ENCODE measurements around the gene HMMR.

Gene HMMR

GRCh38 chr5:163458778-163459385 is 1.6 kb upstream of the HMMR start:
- no peak for TF ChIP-seq CTCF (conservative IDR thresholded peaks at IDR 0.05; ENCODE audit: low read depth, low read length)
- H3K4me3 ChIP-seq (ENCODE audit: low read length) = peak overlapping the region; percentile 62
- DNase-seq (ENCODE audit: low read depth) = no peak

GRCh38 chr5:163459462-163459818 is 992 bp upstream of the HMMR start:
- peak overlapping the region; percentile 62 for H3K4me3 ChIP-seq (ENCODE audit: low read length)
- no peak for DNase-seq (ENCODE audit: low read depth)
- TF ChIP-seq CTCF (conservative IDR thresholded peaks at IDR 0.05; ENCODE audit: low read depth, low read length) = no peak

- TF ChIP-seq CTCF (conservative IDR thresholded peaks at IDR 0.05; ENCODE audit: low read depth, low read length) = peak; percentile 19
- H3K4me3 ChIP-seq (ENCODE audit: low read length) = peak within 1 kb of the TSS; percentile 72
Measured at GRCh38 chr5:163459819-163460561, 442 bp upstream of the HMMR start, which contains the start of gene NUDCD2. TSS of gene NUDCD2 (minus strand) at chr5:163460102. CDS start at chr5:163460050, 52 bp downstream.

GRCh38 chr5:163463063-163463435 is 2.6 kb downstream of the HMMR start:
- H3K4me3 ChIP-seq (ENCODE audit: low read length) = no peak overlapping the region
- DNase-seq (ENCODE audit: low read depth) = no peak
- no peak for TF ChIP-seq CTCF (conservative IDR thresholded peaks at IDR 0.05; ENCODE audit: low read depth, low read length)

More at GRCh38 chr5:163459819-163460561, 442 bp upstream of the HMMR start, which contains the start of gene NUDCD2:
- peak; percentile 97 for DNase-seq (ENCODE audit: low read depth)

- no peak overlapping the region for H3K4me3 ChIP-seq (ENCODE audit: low read length)
- no peak for DNase-seq (ENCODE audit: low read depth)
- TF ChIP-seq CTCF (conservative IDR thresholded peaks at IDR 0.05; ENCODE audit: low read depth, low read length) = no peak
Measured at GRCh38 chr5:163467682-163468081, 7.2 kb downstream of the HMMR start.

- DNase-seq (ENCODE audit: low read depth) = no peak
- no peak overlapping the region for H3K4me3 ChIP-seq (ENCODE audit: low read length)
- TF ChIP-seq CTCF (conservative IDR thresholded peaks at IDR 0.05; ENCODE audit: low read depth, low read length) = no peak
Measured at GRCh38 chr5:163473635-163474243, 13.3 kb downstream of the HMMR start.

All from retinal pigment epithelial cell (primary cell).